T1000 (cell line): ENCODE measurements around the gene CMSS1.
"Not testable (repeated sequence)": the region's sequence is repeated elsewhere in the genome, so short reads cannot be mapped to it uniquely, and the experiment has no call there.

Experiments used
- DNase-seq: peaks from one replicate; lab custom pipeline; 2025; ENCODE audit warnings: mixed read lengths; lab: John Stamatoyannopoulos, UW

Gene CMSS1

DNA sequence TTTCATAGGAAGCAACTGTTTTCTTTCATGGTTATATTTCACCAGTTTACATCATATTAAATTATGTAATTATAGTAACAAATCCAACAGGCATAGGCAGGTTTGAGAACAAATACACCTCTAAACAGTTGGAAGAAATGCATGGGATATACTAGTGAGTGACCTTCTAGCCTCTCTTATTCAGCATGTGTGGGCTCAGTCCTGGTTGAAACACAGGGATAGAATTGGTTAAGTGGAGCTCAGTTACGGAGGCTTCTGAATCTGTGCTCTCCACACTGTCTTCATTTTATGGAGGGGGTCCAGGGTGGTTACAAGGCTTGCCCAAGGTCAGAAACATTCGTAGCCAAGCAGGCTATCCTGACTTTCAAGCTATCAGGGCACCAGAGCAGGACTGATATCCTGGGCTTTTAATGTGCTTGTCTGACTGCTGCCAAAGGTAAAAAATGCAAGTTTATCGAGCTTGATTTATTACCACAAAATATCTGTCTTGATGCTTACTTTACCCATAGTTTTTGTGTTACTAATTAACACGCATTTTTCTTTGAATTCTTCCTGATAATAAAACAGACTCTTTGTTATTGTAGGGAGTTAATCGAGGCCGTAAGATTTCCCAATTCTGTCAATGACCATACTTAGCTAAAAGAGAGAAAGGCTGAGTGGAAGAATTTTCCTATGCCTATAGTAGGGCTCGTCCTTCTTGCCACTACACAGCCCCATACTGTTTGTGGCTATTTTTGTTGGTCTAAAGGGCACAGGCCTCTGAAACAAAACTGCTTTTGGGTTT, 207.1 kb downstream of the CMSS1 start:
- no peak for DNase-seq

GRCh38 chr3:100027321-100027720, 209.7 kb downstream of the CMSS1 start:
- no peak for DNase-seq

- DNase-seq, result no peak
These were observed 211.4 kb downstream of the CMSS1 start for GRCh38 chr3:100029052-100029451.

GRCh38 chr3:100029689-100030088, 212.0 kb downstream of the CMSS1 start:
- no peak for DNase-seq

GRCh38 chr3:100030346-100030745, 212.7 kb downstream of the CMSS1 start:
- no peak for DNase-seq

DNA sequence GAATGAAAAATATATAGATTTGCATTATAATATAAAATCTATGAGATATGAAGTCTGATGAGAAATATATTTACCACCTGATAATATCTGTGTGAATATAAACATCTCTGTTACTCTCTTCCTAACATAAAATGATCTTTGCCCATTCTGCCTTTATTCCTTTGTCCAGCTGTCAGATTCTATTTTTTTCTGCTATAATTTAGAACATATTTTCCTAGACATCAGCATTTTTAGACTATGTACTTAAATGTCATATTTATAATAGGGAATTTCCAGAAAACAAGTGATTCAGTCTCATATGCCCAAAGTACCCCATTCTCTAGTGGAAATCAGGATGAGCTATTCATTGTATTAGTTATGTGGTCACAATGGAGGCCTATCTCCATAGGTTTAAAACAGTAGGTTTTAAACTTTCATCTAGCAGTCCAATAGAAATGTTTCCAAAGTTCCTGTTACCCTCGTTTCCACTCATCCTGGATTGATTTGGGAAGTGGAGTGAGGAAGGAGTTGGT, 213.3 kb downstream of the CMSS1 start:
- DNase-seq, result no peak

DNA sequence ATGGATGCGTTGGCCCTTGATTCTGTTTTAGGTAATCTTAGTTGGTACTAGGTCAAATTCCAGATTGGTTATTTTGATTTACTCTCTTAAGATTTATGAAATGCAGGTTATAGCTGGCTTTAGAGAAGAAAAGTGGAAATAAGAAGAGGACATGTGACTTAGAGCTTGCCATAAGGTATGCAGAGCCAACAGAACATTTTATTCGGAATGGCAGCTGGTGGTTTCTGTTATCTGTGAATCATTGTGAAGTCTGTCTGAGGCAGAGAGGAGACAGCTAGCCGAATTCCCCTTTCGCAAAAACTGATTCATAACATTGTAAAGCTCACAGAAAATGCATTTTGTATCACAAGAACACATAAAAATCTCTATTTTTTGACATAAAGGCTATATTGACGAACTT, 214.6 kb downstream of the CMSS1 start:
- no peak for DNase-seq

GRCh38 chr3:100033184-100033583, 215.5 kb downstream of the CMSS1 start:
- no peak for DNase-seq

- DNase-seq, result no peak
These were observed 216.3 kb downstream of the CMSS1 start for GRCh38 chr3:100033903-100034471.

- no peak for DNase-seq
These were observed 221.4 kb downstream of the CMSS1 start for GRCh38 chr3:100039075-100039474.

GRCh38 chr3:100040451-100041225, 223.0 kb downstream of the CMSS1 start:
- no peak for DNase-seq

- DNase-seq, result no peak
These were observed 223.7 kb downstream of the CMSS1 start for GRCh38 chr3:100041328-100041749.

DNA sequence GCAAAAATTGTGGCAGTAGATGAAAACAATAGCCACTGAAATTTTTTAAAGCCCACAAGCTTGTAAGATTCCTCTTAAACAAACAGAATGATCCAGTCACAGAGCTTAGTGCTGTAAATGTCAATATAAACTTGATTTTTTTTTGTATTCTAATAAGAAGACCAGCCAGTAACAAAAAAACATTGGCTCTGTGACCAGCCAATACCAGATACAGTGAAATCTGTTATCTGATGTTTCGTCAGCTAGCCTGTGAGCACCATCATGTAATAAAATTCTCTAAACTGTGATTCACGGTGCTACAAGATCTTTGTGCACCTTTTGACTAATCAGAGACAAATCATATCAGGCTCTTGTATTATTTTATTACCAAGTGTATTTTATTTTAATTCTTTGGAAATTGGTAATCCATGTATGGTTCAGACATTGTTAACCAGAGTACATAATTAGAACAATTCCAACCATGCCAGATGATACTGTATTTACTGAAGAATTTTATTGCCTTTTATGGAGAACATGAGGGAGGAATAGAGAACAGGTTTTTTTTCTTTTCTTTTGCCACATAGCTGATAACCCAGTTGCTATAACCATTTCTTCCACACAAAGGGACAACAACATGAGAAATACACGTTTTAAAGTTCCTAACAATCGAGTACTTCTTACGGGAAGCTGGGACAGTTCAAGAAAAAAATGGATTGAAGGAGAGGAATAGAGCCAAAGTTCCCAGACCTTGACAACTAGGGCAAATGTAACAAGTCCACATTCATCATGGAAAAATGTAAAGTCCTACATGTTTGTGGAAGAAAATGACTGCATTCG, 224.7 kb downstream of the CMSS1 start:
- no peak for DNase-seq

DNA sequence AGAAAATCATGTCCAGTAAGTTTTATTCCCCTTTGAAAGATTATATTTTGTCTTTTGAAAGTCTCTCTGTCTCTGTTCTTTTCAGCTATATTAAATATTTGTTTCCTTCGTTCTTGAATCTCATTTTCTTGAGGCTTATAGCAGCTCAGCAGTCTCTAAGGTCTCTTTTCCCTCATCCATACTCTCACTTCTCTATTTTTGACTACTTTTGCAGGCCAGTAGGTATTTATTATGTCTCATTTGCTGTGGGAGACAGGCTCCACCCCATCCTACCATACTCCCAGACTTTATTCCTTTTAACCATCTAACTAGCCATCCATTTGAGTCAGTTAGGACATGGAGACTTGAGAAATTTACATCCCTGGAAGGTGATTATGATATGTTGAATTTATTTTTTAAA, 225.6 kb downstream of the CMSS1 start:
- no peak for DNase-seq

DNA sequence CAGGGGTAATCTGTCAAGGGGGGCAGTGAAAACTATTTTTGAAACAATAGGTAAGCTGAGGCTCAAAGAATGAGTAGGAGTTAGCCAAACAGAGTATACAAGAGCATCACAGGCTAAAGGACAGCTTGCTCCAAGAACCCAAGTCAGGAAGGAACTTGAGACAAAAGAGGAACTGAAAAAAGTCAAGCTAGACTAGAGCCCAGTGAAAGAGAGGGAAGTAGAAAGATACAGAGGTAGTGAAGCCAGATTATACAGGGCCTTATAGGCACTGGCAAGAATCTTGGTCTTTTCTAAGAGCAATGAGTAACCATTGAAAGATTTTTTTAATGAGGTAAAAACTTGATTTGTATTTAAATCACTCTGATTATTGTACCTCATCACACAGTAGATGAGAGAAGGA, 226.7 kb downstream of the CMSS1 start:
- no peak for DNase-seq

GRCh38 chr3:100045696-100046095, 228.0 kb downstream of the CMSS1 start:
- DNase-seq, result peak; percentile 48

GRCh38 chr3:100046986-100047385, 229.3 kb downstream of the CMSS1 start:
- no peak for DNase-seq

GRCh38 chr3:100047455-100048141, 229.9 kb downstream of the CMSS1 start:
- no peak for DNase-seq

DNA sequence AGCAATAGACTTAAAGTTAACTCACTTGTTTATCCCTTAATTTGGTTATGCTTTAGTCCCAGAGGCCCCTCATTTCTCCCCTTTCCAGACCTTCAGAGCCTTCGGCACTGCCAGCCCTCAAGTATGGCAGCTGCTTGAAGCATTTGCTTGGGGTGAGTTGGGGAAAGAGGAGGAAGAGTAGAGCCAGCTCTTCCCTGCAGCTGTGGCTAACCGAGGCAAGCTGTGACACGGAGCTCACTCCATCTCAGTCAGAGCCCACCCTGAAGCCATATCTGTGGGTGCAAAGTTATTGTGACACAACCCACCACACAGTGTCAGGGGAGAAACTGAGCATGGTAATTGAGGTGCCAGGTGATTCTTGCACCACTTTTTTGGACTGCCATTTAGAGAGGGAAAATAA, 230.6 kb downstream of the CMSS1 start:
- DNase-seq, result no peak

DNA sequence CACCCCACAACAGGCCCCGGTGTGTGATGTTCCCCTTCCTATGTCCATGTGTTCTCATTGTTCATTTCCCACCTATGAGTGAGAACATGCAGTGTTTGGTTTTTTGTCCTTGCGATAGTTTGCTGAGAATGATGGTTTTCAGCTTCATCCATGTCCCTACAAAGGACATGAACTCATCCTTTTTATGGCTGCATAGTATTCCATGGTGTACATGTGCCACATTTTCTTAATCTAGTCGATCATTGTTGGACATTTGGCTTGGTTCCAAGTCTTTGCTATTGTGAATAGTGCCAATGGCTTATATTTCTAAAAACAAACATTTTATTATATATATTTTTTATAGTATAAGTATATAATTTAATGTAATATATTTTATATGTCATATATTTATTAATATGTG, 233.9 kb downstream of the CMSS1 start:
- DNase-seq, result not testable (repeated sequence)

GRCh38 chr3:100053951-100054620, 236.4 kb downstream of the CMSS1 start:
- no peak for DNase-seq
